Ascending aorta (tissue), 2 donors: ENCODE measurements around the gene FKBP2. TPM values are rescaled to one million over a fixed set of nuclear protein-coding genes. Genes with fewer than 3 reads are reported as not detected.

Experiments
- DNase-seq, 2 donors: peaks; one replicate each; pipeline ENCODE4 v3.0.0-alpha.2; 2019; ENCODE audit warnings: low spot score in 2 of 2
- H3K27ac ChIP-seq, 2 donors: fragments of 200-600 bp; sonication (generic); one replicate each; pipeline ENCODE4 v1.5.1; 2016 to 2017; ENCODE audit warnings: mild to moderate bottlenecking in 1 of 2
- H3K27me3 ChIP-seq: fragments of 200-600 bp; sonication (generic); one replicate; pipeline ENCODE4 v1.5.1; 2017
- H3K36me3 ChIP-seq, 2 donors: fragments of 200-600 bp; sonication (generic); one replicate each; pipeline ENCODE4 v1.5.1; 2016
- H3K4me1 ChIP-seq, 2 donors: fragments of 200-600 bp; sonication (generic); one replicate each; pipeline ENCODE4 v1.5.1; 2016 to 2017; ENCODE audit warnings: mild to moderate bottlenecking in 1 of 2
- H3K4me3 ChIP-seq, 2 donors: fragments of 200-600 bp; sonication (generic); one replicate each; pipeline ENCODE4 v1.5.1; 2016 to 2017; ENCODE audit warnings: mild to moderate bottlenecking in 1 of 2
- H3K9me3 ChIP-seq, 2 donors: fragments of 200-600 bp; sonication (generic); one replicate each; pipeline ENCODE4 v1.5.1; 2016
- CTCF ChIP-seq, 3 experiments: fragments of 200-600 bp in 2 of 3; fragments of 450-650 bp in 1 of 3; sonication (generic) in 2 of 3; IDR thresholded peaks; one replicate each; pipeline ENCODE4 v1.5.1; 2016 to 2019; ENCODE audit warnings: antibody characterized with exemption in 3 of 3, mild to moderate bottlenecking in 1 of 3, moderate library complexity in 1 of 3
- intact Hi-C: fragments of 100-400 bp; cut with DNase I; formaldehyde crosslinking; loops from one replicate; pipeline ENCODE4 v1.15.1; 2023
- total RNA-seq: library from RNA; depleted of rRNA; stranded (reverse); fragments of >200 nt; gene quantifications from one replicate; pipeline ENCODE4 v1.1.0, GENCODE V29; 2016

FKBP2 gene
- total RNA-seq, 1 donor from 2014 or later = 17.7 TPM

GRCh38 chr11:64241491-64242374 lies 838 bp downstream of the FKBP2 start:
- H3K4me1 ChIP-seq = peaks cover 6 to 28% of the 10 kb centered on the region in 2 donors
- H3K4me3 ChIP-seq = peak overlapping the region; percentile 91 to 97
- no peaks in the 10 kb centered on the region for H3K9me3 ChIP-seq
- H3K36me3 ChIP-seq = peaks cover 28 to 32% of the 10 kb centered on the region in 2 donors
- peak in 1 of 2 donors; percentile 80 for DNase-seq
- peak overlapping the region; percentile 96 to 99 for H3K27ac ChIP-seq
- TF ChIP-seq CTCF (IDR thresholded peaks at IDR 0.05) = peak in 1 of 3 experiments; percentile 29
- intact Hi-C loops = loop anchor here (1.0 to 2.0 kb wide), 2 partner anchors 29 to 63 kb away; partner anchors contain the start of gene ESRRA
- no peaks in the 10 kb centered on the region for H3K27me3 ChIP-seq

- DNase-seq = no peak
- Histone ChIP-seq H3K4me3 (peak overlapping the region in 1 of 2 donors; percentile 91), H3K27ac (peak overlapping the region in 1 of 2 donors; percentile 96), H3K9me3 (no peaks in the 10 kb centered on the region), H3K27me3 (no peaks in the 10 kb centered on the region), H3K4me1 (peaks cover 15 to 32% of the 10 kb centered on the region in 2 donors), H3K36me3 (peaks cover 15 to 19% of the 10 kb centered on the region in 2 donors)
- TF ChIP-seq CTCF (IDR thresholded peaks at IDR 0.05) = no peak
- intact Hi-C loops = no loop called here
Measured at GRCh38 chr11:64243236-64243854, 2.5 kb downstream of the FKBP2 start.

GRCh38 chr11:64244107-64244506 lies 3.2 kb downstream of the FKBP2 start:
- H3K27ac ChIP-seq = peak overlapping the region; percentile 80 to 94
- H3K9me3 ChIP-seq = no peaks in the 10 kb centered on the region
- no peak for TF ChIP-seq CTCF (IDR thresholded peaks at IDR 0.05)
- DNase-seq = no peak
- peaks cover 15 to 32% of the 10 kb centered on the region in 2 donors for H3K4me1 ChIP-seq
- H3K4me3 ChIP-seq = no peak overlapping the region
- H3K27me3 ChIP-seq = no peaks in the 10 kb centered on the region
- H3K36me3 ChIP-seq = peaks cover 11 to 13% of the 10 kb centered on the region in 2 donors
- intact Hi-C loops = no loop called here

GRCh38 chr11:64244966-64245365 lies 4.1 kb downstream of the FKBP2 start:
- Histone ChIP-seq H3K27ac (peak overlapping the region; percentile 80 to 94), H3K27me3 (no peaks in the 10 kb centered on the region), H3K4me1 (peaks cover 15 to 29% of the 10 kb centered on the region in 2 donors), H3K4me3 (peak overlapping the region; percentile 68 to 79), H3K36me3 (peaks cover 11 to 13% of the 10 kb centered on the region in 2 donors), H3K9me3 (no peaks in the 10 kb centered on the region)
- no peak for DNase-seq
- TF ChIP-seq CTCF (IDR thresholded peaks at IDR 0.05) = no peak
- intact Hi-C loops = no loop called here

GRCh38 chr11:64245401-64245796 lies 4.5 kb downstream of the FKBP2 start:
- peak in 1 of 2 donors; percentile 85 for DNase-seq
- H3K27ac ChIP-seq = peak overlapping the region; percentile 80 to 94
- peak overlapping the region; percentile 68 to 79 for H3K4me3 ChIP-seq
- intact Hi-C loops = no loop called here
- peaks cover 15 to 26% of the 10 kb centered on the region in 2 donors for H3K4me1 ChIP-seq
- TF ChIP-seq CTCF (IDR thresholded peaks at IDR 0.05) = no peak
- no peaks in the 10 kb centered on the region for H3K9me3 ChIP-seq
- H3K27me3 ChIP-seq = no peaks in the 10 kb centered on the region
- H3K36me3 ChIP-seq = peaks cover 11 to 13% of the 10 kb centered on the region in 2 donors
